Measurements from ENCODE around the gene SMIM24. TPM values are rescaled to one million over a fixed set of nuclear protein-coding genes. Genes with fewer than 3 reads are reported as not detected.
"Not testable (repeated sequence)": the region's sequence is repeated elsewhere in the genome, so short reads cannot be mapped to it uniquely, and the experiment has no call there.

Gene SMIM24
- total RNA-seq, 1 donor from 2014 or later = not detected

DNA sequence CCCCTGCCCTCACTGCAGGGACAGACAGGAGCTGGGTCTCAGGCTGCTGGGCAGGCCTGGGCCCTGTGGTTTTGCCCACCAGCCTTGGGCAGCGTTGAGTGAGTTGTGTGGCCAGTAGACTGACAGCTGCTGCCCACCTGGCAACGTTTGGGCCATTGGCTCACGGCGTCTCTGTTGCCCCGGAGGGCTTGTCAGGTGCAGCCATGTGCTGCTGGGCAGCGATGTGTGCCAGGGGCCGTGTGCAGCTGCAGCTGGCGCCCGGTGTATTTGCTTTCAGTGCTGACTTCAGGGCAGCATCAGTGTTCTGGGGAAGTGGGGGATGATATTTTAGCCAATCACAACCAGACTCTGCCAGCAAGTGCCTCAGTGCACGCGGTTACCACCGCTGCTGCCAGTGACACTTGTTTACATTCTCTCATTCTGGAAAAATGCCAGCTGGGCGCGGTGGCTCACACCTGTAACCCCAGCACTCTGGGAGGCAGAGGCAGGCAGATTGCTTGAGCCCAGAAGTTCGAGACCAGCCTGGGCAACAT is 36.4 kb upstream of the SMIM24 start:
- ATAC-seq (no peak), DNase-seq (ENCODE audit: missing footprints) (no peak)
- intact Hi-C loops (cut with DNase I) = no loop called here

DNA sequence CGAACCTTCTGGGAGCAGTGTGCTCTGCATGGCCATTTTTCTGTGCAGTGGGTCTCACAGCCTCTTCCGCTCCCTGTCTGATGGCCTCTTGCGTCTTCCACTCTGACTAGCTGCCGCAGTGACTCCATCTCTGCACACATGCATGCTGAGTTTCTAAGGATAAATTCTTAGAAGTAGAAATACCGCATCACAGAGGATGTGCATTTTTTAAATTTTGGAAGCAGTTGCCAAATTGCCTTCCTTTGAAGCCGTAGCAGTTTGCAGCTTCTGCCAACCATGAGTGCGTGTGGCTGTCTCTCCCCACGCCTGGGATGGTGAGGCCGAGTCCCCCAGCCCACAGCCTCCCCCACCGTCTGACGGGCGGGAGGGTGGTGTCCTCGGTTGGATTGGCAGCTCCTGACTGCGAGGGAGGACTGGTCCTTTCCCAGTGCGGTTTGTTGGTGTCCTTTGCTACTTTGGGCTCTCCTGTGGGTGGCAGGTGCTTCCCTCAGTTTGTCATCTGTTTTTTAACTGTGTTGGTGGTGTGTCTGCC is 35.6 kb upstream of the SMIM24 start:
- intact Hi-C loops (cut with DNase I) = no loop called here
- no peak for DNase-seq (ENCODE audit: missing footprints)

DNA sequence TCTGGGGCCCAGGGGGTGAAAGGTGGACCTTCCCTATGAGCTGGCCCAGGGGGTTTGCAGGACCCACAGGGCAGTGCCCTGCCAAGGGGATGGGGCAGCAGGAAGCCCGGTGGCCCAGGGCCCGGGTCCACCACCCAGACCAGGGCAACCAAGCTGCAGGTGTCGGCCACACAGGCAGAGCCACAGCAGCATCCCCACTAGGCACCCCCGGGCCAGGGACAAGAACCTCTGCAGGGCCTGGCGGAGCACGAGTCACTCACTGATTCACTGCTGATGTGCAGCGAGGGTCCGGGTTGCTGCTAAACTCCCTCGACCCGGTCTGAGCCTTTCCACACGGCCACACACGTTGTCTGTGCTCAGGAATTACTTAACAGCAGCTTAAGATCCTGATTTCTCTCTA is 34.6 kb upstream of the SMIM24 start:
- no peak for DNase-seq (ENCODE audit: missing footprints)
- intact Hi-C loops (cut with DNase I) = no loop called here
- ATAC-seq = no peak

More for the DNA sequence above, 35.6 kb upstream of the SMIM24 start:
- ATAC-seq = no peak

DNA sequence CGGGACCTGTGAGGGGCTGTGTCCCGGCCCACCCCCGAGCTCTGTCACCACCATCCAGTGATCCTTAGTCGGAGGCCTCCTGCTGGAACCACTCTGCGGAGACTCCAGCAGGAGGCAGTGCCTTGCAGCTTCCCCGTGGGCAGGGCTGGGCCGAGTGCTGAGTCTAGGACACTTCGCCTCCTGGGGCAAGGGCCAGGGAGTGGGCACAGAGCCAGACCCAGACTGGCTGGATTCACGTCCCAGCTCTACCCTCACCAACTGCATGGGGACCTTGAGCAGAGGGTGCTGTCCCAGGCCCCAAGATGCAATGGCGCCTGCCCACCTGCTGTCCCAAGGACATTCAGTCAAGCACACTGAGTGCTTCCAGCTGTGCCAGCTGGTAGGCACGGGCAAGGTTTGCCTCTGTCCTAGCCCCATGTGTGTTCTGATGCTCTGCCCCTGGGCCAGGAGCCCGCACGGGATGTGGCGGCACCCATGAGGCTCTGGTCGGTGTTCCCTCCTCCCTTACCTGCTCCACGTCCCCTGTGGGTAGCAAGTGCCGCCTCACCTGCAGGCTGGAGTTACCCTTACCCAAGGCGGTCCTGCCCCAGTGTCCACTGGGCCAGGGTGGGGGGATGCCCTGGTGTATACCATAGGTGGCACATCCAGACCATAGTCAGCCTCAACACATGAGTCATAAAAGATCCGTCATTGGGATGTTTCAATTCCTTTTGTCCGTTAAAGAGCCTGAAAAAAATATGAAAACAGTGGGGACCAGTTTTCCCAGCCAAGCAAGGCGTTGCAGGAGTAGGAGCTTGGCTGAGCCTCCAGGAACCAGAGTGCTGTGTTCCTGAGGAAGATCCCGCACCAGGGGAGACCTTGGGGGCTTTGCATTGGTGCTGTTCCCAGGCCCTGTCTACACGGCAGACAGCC is 33.2 kb upstream of the SMIM24 start:
- DNase-seq (ENCODE audit: missing footprints) (no peak), ATAC-seq (peak; percentile 49)
- intact Hi-C loops (cut with DNase I) = no loop called here

DNA sequence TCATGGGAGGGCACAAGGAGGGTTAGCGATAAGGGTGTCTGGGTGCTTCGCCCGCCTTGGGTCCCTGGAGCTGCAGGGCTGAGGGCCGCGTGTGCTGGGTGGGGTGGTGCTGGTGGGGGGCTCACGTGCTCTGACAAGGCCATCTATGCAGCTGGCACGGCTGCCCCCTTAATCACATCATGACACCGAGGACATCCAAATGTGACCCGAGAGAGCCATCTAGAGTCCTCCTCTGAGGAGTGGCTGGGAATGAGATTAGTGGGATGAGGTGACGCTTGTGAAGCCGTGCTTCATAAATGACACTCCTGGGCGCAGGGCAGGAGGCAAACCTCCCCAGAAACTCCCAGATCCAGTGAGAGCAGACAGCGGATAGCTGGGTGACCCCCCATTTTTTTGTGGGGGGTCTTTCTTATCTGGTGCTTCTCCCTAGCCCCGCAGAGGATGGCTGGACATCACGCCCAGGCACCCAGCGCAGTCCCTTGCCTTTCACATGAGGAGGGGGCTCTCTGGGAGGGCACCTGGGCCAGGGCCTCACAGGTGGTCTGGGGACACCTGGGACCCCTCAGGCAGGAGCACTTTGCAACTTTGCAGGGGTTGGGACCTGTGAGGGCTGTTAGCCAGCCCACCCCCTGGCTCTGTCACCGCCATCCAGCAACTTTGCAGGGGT is 32.4 kb upstream of the SMIM24 start:
- DNase-seq (ENCODE audit: missing footprints) = no peak
- ATAC-seq = no peak

DNA sequence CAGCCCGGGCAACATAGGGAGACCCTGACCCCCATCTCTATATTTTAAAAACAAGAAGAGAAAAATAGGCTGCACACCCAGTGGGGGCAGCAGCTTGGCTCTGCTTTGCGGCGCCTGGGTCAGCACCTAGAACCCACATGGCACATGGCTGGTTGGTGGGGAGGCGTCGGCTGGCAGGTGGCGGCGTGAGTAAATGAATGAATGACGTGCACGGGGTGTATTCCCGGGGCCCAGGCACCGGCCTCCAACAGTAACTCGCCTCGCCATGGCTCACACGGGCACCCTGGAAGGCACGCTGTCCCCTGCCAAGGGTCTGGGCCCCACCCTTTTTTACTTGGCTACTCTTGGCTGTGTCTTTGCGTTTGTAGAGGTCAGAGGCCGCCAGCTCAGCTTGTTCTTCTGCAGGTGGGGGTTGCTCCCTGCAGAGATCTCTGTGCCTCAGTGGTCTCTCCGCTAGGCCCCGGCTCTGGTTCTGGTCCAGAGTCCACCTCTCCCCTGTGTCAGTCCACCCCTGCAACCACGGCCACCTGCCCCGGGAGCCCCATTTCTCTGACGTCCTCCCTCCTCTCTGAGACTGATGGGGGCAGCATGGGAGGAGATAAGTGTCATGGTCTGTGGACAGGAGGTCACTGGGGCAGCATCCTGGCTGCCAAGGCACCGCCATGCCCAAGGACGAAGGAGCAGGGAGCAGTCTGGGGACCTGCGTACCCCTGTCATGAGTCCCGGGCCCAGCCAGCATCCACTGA is 31.4 kb upstream of the SMIM24 start:
- intact Hi-C loops (cut with DNase I) = no loop called here
- ATAC-seq (no peak), DNase-seq (ENCODE audit: missing footprints) (no peak)

More for the DNA sequence above, 32.4 kb upstream of the SMIM24 start:
- intact Hi-C loops (cut with DNase I) = no loop called here

DNA sequence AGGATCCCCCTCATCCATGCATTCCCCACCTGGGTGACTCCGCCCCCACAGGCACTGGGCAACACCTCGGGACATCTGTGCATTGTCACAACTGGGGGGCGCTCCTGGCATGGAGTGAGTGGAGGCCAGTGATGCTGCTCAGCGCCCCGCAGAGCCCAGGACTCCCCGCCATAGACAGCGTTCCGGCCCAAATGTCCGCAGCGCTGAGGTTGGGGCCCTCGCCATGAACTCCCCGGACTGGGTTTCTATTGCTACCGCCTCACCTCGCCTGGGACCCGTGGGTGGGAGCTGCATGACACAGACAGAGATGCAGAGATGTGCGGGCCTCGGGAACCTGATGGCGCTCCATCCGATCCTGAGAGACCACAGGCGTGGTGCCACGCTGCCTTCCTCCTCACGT is 30.4 kb upstream of the SMIM24 start:
- ATAC-seq (no peak), DNase-seq (ENCODE audit: missing footprints) (no peak)
- intact Hi-C loops (cut with DNase I) = no loop called here

DNA sequence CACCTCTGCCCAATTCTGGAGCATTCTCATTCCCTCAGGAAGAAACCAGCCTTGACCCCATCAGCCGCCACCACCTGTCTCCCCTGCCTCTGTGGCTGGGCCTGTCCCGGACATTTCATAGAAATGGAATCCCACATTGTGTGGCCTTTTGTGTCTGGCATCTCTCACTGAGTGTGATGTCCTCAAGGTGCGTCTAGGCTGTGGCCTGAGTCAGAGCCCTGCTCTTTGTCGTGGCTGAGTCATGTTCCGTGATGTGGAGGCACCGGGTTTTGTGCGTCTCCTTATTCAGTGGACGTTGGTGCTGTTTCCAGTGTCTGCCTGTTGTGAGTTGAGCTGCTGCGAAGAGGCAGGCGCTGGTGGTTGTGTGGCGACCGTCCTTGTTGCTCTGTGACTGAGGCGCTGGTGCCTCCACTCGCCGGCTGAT is 29.3 kb upstream of the SMIM24 start:
- no peak for DNase-seq (ENCODE audit: missing footprints)
- ATAC-seq = no peak
- intact Hi-C loops (cut with DNase I) = loop anchor here (5.0 kb wide), 1 partner anchor 108 kb away; no protein-coding TSS in a partner anchor

DNA sequence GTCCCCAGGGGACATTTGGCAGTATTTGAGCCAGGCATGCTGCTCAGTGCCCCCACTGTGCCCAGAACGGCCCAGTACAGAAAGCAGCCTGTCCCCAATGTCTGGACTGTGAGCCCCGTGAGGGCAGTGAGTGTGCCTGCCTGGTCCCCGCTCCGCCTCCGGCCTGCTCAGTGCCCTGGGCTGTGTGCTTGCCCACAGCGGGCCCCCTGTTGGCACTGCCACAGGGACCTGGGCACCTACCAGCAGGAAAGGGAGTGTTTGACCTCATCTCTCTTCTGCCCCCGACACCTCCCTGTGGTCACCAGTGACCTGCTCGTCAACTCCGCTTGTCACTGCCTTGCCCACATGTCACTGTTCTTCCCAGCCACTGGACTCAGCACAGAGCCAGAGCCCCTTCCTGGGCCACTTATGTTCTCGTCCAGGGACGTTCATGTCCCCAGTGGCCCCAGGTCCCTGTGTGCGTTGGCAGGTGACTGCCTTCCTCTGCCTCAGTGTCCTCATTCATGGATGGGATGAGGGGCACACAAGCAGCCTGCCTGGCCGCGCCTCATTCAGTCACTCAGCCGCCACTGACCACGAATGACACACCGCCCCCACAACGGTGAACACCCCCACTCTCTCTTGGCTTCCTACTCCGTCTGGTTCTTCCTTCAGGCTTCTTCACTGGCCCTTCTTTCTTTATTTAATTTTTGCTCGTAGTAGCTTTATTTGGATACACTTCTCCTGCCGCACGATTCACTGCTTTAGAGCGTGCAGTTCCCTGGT is 28.6 kb upstream of the SMIM24 start:
- intact Hi-C loops (cut with DNase I) = loop anchor here (5.0 kb wide), 1 partner anchor 108 kb away; no protein-coding TSS in a partner anchor
- DNase-seq (ENCODE audit: missing footprints) = no peak
- no peak for ATAC-seq

DNA sequence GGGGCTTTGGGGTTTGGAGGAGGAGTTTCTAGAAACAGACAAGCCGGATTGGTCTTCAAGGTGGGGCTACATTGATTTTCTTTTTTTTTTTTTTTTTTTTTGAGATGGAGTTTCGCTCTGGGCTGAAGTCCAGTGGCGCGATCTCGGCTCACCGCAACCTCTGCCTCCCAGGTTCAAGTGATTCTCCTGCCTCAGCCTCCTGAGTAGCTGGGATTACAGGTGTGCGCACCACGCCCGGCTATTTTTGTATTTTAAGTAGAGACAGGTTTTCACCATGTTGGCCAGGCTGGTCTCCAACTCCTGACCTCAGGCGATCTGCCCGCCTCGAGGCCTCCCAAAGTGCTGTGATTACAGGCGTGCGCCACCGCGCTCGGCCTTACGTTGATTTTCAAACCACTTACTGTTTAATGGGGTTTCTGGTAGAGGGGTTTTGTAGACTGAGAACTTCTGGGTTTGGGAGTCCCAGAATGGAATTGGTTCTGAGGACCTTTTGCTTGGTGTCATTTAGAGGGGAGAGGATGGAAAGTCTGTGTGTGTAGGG is 27.9 kb upstream of the SMIM24 start:
- intact Hi-C loops (cut with DNase I) = loop anchor here (5.0 kb wide), 1 partner anchor 109 kb away; no protein-coding TSS in a partner anchor
- not testable (repeated sequence) for ATAC-seq; DNase-seq (ENCODE audit: missing footprints)

DNA sequence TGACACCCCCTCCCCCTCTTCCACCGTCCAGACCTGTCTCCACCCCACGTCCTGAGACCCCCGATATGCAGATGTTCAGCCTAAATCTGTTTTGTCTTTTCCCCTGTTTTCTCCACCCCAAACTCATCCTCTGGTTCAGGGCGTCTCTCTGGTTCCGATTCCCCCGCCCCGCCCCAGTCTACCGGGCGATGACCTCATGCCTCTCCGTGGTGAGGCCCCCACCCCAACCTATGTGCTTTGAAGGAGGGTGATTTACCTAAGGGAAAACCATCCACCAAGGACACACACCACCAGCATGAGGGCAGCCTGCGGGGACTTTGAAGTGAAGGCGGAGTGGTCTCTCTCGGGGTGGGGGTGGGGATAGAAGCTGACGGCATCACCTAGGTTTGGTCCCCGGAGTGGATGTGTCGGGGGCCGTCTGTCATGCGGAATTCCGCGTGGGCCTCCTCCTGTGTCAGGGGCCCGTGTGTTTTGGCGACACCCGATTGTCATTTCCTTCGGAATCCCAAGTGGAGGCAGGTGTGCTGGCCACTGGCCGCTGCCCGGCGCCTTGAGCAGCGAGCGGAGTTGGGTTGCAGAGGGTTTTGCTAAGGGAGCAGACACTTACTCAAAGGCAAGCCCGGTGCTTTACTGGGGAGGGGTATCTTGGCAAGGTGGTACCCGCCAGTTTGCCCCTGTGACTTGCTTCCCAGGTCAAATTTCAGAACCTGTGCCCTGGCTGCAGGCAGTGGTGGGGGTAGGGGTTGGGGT is 27.2 kb upstream of the SMIM24 start:
- ATAC-seq (no peak), DNase-seq (ENCODE audit: missing footprints) (no peak)
- intact Hi-C loops (cut with DNase I) = loop anchor here (2.0 to 5.0 kb wide), 2 partner anchors 65 to 110 kb away; partner anchors contain the start of gene HMG20B

DNA sequence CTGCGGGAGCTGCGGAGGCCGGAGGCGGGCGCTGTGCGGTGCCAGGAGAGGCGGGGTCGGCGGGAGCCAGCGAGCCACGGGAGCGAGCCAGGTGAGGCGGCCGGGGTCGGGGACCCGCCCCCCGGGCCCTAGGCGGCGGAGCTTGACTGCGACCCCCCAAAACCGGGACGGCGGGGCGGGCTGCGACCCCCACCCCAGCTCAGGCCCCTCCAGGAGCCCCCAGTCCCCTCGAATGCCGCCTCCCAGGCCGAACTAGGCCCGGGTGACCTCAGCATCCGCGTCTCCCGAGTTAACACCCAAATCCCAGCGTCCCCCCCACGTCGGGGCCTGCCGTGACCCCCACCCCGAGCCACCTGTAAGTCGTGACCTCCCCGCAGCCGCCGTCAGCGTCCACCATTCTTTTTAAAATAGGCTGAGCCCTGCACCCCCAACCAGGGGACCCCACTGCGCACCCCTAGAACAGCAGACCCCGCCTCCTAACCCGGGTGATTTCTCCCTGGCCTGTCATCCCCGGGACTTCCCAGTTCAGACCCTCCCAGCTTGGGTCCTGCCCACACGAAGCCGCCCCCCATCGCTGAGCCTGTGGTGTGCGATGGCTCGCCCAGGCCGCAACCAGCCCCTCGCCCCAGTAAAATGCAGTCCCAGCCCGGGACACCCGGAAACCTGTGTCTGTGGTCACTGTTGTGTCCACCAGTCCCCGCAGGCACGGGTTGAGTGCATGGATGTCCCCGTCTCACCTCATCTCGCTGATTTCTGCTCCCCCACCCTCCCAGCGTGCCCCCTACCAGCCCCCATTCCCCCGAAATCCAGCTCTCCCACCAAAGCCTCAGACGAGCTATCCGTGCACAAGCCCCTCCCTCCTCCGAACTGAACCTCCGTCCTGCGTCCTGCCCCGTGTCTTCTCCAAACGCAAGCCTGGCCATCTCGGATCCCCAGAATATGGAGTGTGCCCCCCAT is 26.3 kb upstream of the SMIM24 start:
- ATAC-seq = no peak
- peak; percentile 79 for DNase-seq (ENCODE audit: missing footprints)
- intact Hi-C loops (cut with DNase I) = loop anchor here (2.0 to 5.0 kb wide), 2 partner anchors 66 to 111 kb away; partner anchors contain the start of gene HMG20B

DNA sequence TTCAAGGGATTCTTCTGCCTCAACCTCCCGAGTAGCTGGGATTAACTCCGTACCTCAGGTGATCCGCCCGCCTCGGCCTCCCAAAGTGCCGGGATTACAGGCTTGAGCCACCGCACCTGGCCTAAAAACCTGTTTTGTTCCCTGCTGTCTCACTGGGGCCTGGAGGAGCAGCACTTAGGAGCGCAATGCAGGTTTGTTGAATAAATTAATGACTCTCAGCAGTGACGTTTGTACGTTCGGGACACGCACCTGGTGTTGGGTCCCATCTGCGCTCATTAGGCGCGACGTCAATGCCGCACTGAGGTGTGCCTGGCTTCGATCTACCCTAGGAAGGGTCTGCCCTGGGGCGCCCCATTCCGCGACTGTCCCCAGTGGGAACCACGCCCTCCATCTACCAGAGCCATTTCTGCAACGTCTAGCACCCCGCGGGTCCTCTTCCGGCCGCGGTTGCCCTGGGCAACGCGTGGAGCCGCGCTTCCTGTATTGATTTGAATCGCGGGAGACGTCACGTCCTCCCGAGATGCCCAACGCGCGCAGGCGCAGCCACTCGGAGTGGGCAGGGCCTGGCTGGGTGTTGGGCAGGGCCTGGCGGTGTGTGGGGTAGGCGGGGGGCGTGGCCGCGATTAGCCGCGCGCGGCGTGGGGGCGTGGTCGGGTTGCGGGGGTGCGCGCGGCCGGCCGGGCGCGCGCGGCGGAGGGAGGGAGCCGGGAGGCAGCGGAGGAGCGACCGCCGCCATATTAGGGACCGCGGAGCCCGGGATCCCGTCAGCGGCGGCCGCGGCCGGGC is 25.5 kb upstream of the SMIM24 start, which contains the start of gene FZR1:
FZR1 (plus strand) TSS at position 714 of the 786 bp plus-strand sequence. CDS start 16,679 bp downstream, outside the sequence.
- intact Hi-C loops (cut with DNase I) = loop anchor here (2.0 to 5.0 kb wide), 2 partner anchors 67 to 112 kb away; partner anchors contain the start of gene HMG20B
- DNase-seq (ENCODE audit: missing footprints) (peak; percentile 99), ATAC-seq (peak; percentile 98)

DNA sequence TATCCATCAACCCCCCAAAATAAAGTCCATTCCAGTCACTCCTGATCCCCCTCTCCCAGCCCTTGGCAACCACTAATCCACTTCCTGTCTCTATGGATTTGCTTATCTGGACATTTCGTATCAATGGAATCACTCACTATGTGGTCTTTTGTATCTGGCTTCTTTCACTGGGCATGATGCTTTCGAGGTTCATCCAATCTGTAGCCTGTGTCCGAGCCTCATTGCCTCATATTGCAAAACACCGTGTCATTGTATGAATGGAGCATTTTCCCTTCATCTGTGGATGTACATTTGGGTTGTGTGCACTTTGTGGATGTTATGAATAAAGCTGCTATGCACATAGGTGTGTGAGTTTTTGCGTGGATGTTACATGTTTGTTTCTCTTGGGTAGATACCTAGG is 24.4 kb upstream of the SMIM24 start:
- intact Hi-C loops (cut with DNase I) = loop anchor here (5.0 kb wide), 1 partner anchor 113 kb away; no protein-coding TSS in a partner anchor
- DNase-seq (ENCODE audit: missing footprints) (no peak), ATAC-seq (no peak)
